Liver (tissue), 9 donors: ENCODE data around the gene MPZL2. TPM values are rescaled to one million over a fixed set of nuclear protein-coding genes. Genes with fewer than 3 reads are reported as not detected.

Experiments
- DNase-seq: peaks from one replicate; pipeline ENCODE4 v3.0.0-alpha.2; 2017; ENCODE audit warnings: low spot score
- H3K27ac ChIP-seq, 2 donors: one replicate each; pipeline ENCODE4 v1.7.0; 2013; ENCODE audit warnings: inconsistent platforms in 2 of 2, low read length in 2 of 2, control low read depth in 1 of 2, low read depth in 1 of 2, mild to moderate bottlenecking in 1 of 2
- H3K27me3 ChIP-seq, 4 donors: one replicate each; pipeline versions ENCODE4 v1.6.1 to v1.7.0; 2013; ENCODE audit warnings: low read length in 3 of 4, inconsistent platforms in 1 of 4, mild to moderate bottlenecking in 1 of 4, moderate library complexity in 1 of 4; ENCODE audit not compliant: control insufficient read depth in 4 of 4, insufficient read depth in 4 of 4
- H3K36me3 ChIP-seq, 4 donors: one replicate each; pipeline versions ENCODE4 v1.6.1 to v1.7.0; 2013; ENCODE audit warnings: low read length in 3 of 4, mild to moderate bottlenecking in 3 of 4, low read depth in 1 of 4, moderate library complexity in 1 of 4; ENCODE audit not compliant: control insufficient read depth in 4 of 4, insufficient read depth in 3 of 4
- H3K4me1 ChIP-seq, 4 donors: one replicate each; pipeline versions ENCODE4 v1.6.1 to v1.7.0; 2013; ENCODE audit warnings: low read length in 3 of 4, mild to moderate bottlenecking in 3 of 4, moderate library complexity in 1 of 4; ENCODE audit not compliant: control insufficient read depth in 4 of 4, insufficient read depth in 4 of 4
- H3K4me3 ChIP-seq, 3 donors: one replicate each; pipeline versions ENCODE4 v1.6.1 to v1.7.0; 2013; ENCODE audit warnings: low read length in 3 of 3, control low read depth in 1 of 3, low read depth in 1 of 3, mild to moderate bottlenecking in 1 of 3
- H3K9ac ChIP-seq, 2 donors: one replicate each; pipeline ENCODE4 v1.7.0; 2013; ENCODE audit warnings: low read length in 2 of 2, mild to moderate bottlenecking in 2 of 2, moderate library complexity in 2 of 2, control low read depth in 1 of 2, low read depth in 1 of 2
- H3K9me3 ChIP-seq, 4 donors: one replicate each; pipeline versions ENCODE4 v1.6.1 to v1.7.0; 2013; ENCODE audit warnings: low read length in 3 of 4; ENCODE audit not compliant: control insufficient read depth in 4 of 4
- ATF3 ChIP-seq: IDR thresholded peaks from 2 replicates; pipeline ENCODE4 v1.6.1; 2016; ENCODE audit warnings: antibody characterized with exemption
- EGR1 ChIP-seq, 2 donors: IDR thresholded peaks; 2 replicates each; pipeline ENCODE4 v1.6.1; 2016 to 2018; ENCODE audit warnings: antibody characterized with exemption in 2 of 2, low read depth in 2 of 2
- FOXA1 ChIP-seq: IDR thresholded peaks from 2 replicates; pipeline ENCODE4 v1.6.1; 2016; ENCODE audit warnings: antibody characterized with exemption
- FOXA2 ChIP-seq: IDR thresholded peaks from 2 replicates; pipeline ENCODE4 v1.6.1; 2016; ENCODE audit warnings: antibody characterized with exemption
- GABPA ChIP-seq, 2 donors: IDR thresholded peaks in 1 of 2; conservative IDR thresholded peaks in 1 of 2; 2 replicates each; pipeline ENCODE4 v1.6.1; 2016; ENCODE audit warnings: antibody characterized with exemption in 2 of 2, mild to moderate bottlenecking in 1 of 2, moderate library complexity in 1 of 2
- HNF4A ChIP-seq, 2 donors: conservative IDR thresholded peaks; 2 replicates each; pipeline ENCODE4 v1.6.1; 2016; ENCODE audit warnings: antibody characterized with exemption in 2 of 2, mild to moderate bottlenecking in 2 of 2
- HNF4G ChIP-seq: IDR thresholded peaks from 2 replicates; pipeline ENCODE4 v1.6.1; 2016; ENCODE audit warnings: antibody characterized with exemption
- JUND ChIP-seq, 2 donors: IDR thresholded peaks; 2 replicates each; pipeline ENCODE4 v1.6.1; 2016; ENCODE audit warnings: antibody characterized with exemption in 2 of 2
- NR2F2 ChIP-seq: IDR thresholded peaks from 2 replicates; pipeline ENCODE4 v1.6.1; 2016; ENCODE audit warnings: antibody characterized with exemption
- RAD21 ChIP-seq, 2 donors: IDR thresholded peaks; 2 replicates each; pipeline ENCODE4 v1.6.1; 2016; ENCODE audit warnings: antibody characterized with exemption in 2 of 2, mild to moderate bottlenecking in 2 of 2
- RXRA ChIP-seq, 2 donors: IDR thresholded peaks; 2 replicates each; pipeline ENCODE4 v1.6.1; 2017 to 2018; ENCODE audit warnings: antibody characterized with exemption in 2 of 2, mild to moderate bottlenecking in 1 of 2
- SP1 ChIP-seq: IDR thresholded peaks from 2 replicates; pipeline ENCODE4 v1.6.1; 2018; ENCODE audit warnings: antibody characterized with exemption, mild to moderate bottlenecking
- TAF1 ChIP-seq: conservative IDR thresholded peaks from 2 replicates; pipeline ENCODE4 v1.6.1; 2016; ENCODE audit warnings: antibody characterized with exemption, mild to moderate bottlenecking
- YY1 ChIP-seq: IDR thresholded peaks from 2 replicates; pipeline ENCODE4 v1.6.1; 2016; ENCODE audit warnings: antibody characterized with exemption, mild to moderate bottlenecking
- ZBTB33 ChIP-seq: IDR thresholded peaks from 2 replicates; pipeline ENCODE4 v1.6.1; 2016; ENCODE audit warnings: antibody characterized with exemption
- WGBS: extraction: QIAGEN DNeasy Blood & Tissue Kit; methylation state at CpG from one replicate; pipeline ENCODE4 v1.1.7; 2013; 5-methylcytosine and 5-hydroxymethylcytosine counted together
- polyA plus RNA-seq, 2 donors: library from polyadenylated mRNA; stranded (reverse) in 1 of 2; unstranded in 1 of 2; fragments of 200-250 nt in 1 of 2; fragments of >200 nt in 1 of 2; fragmentation: Nextera tagmentation in 1 of 2; extraction: Ambion mirVana in 1 of 2; gene quantifications; one replicate each; pipeline versions ENCODE4 v1.2.1 to v1.2.3, GENCODE V29; 2013 to 2015
- total RNA-seq, 2 donors: library from RNA; depleted of rRNA; stranded (reverse); fragments of >200 nt; gene quantifications; one replicate each; pipeline ENCODE4 v1.2.3, GENCODE V29; 2014
- TF ChIP-seq, protein P1 (sequence below): IDR thresholded peaks from 2 replicates; pipeline ENCODE4 v1.6.1; 2016; ENCODE audit warnings: antibody characterized with exemption
- TF ChIP-seq, protein P2 (sequence below): fragments of 150-350 bp; IDR thresholded peaks from 2 replicates; pipeline ENCODE4 v1.5.1; 2017; ENCODE audit warnings: improper control_type of control experiment, low read depth, low read length; ENCODE audit not compliant: missing input control
- donor health status: healthy.
- donor health status: healthy.
- donor health status: healthy.
- donor health status: healthy.
- donor health status: healthy.

MPZL2 gene
- total and polyA plus RNA-seq, 4 donors = 8.4 to 17.2 (median 11.9) TPM

GRCh38 chr11:118212131-118212725 is 51.9 kb downstream of the MPZL2 start (continued):
- peak; percentile 54 for TF ChIP-seq ZBTB33
- peak; percentile 45 to 47 for TF ChIP-seq RAD21 (IDR thresholded peaks at IDR 0.05)
- TF ChIP-seq, protein P1, sequence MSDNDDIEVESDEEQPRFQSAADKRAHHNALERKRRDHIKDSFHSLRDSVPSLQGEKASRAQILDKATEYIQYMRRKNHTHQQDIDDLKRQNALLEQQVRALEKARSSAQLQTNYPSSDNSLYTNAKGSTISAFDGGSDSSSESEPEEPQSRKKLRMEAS = peak; percentile 41
- TF ChIP-seq, protein P2, sequence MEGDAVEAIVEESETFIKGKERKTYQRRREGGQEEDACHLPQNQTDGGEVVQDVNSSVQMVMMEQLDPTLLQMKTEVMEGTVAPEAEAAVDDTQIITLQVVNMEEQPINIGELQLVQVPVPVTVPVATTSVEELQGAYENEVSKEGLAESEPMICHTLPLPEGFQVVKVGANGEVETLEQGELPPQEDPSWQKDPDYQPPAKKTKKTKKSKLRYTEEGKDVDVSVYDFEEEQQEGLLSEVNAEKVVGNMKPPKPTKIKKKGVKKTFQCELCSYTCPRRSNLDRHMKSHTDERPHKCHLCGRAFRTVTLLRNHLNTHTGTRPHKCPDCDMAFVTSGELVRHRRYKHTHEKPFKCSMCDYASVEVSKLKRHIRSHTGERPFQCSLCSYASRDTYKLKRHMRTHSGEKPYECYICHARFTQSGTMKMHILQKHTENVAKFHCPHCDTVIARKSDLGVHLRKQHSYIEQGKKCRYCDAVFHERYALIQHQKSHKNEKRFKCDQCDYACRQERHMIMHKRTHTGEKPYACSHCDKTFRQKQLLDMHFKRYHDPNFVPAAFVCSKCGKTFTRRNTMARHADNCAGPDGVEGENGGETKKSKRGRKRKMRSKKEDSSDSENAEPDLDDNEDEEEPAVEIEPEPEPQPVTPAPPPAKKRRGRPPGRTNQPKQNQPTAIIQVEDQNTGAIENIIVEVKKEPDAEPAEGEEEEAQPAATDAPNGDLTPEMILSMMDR = no peak
- TF ChIP-seq EGR1 (IDR thresholded peaks at IDR 0.05; ENCODE audit: low read depth in 2 of 2) = peak in 1 of 2 donors; percentile 51
- peak; percentile 57 for TF ChIP-seq SP1

DNA sequence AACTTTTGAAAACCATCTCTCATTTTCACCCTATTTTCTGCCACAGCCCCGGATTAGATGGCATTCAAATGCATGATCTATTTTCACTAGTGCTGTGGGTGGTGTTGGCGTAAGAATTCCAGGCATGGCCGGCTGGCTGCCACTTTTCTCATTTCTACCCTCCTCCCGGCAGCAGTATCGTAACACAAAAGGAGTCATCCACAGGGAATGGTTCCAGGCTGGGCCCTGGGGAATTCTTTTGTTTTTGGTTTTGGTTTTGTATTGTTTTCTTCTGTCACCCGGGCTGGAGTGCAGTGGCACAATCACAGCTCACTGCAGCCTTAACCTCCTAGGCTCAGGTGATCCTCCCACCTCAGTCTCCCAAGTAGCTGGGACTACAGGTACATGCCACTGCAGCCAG is 53.1 kb downstream of the MPZL2 start:
- H3K36me3 ChIP-seq = no peaks in the 10 kb centered on the region
- 80% methylated on average over 6 of the region's 6 CpGs for WGBS
- peaks cover 9 to 28% (median 19%) of the 10 kb centered on the region in 4 donors for H3K4me1 ChIP-seq
- H3K9me3 ChIP-seq = no peaks in the 10 kb centered on the region
- H3K27me3 ChIP-seq = no peaks in the 10 kb centered on the region
- no peak for DNase-seq
- no peak overlapping the region for H3K9ac ChIP-seq
- TF ChIP-seq HNF4G (no peak), SP1 (no peak), FOXA2 (no peak), ATF3 (no peak), TAF1 (no peak), EGR1 (IDR thresholded peaks at IDR 0.05; ENCODE audit: low read depth in 2 of 2) (no peak), RAD21 (IDR thresholded peaks at IDR 0.05) (no peak), GABPA (IDR thresholded peaks at IDR 0.05 in 1 of 2, conservative IDR thresholded peaks at IDR 0.05 in 1 of 2) (no peak), HNF4A (conservative IDR thresholded peaks at IDR 0.05) (no peak), ZBTB33 (no peak), FOXA1 (no peak), NR2F2 (no peak), RXRA (IDR thresholded peaks at IDR 0.05) (no peak), JUND (IDR thresholded peaks at IDR 0.05) (no peak), YY1 (no peak)
- TF ChIP-seq, protein P2 = no peak
- TF ChIP-seq, protein P1 = no peak
- H3K27ac ChIP-seq = no peak overlapping the region
- no peak overlapping the region for H3K4me3 ChIP-seq
